Gastrocnemius medialis (tissue), 4 donors: ENCODE results near the gene CLIP2.

Experiments used
- POLR2A ChIP-seq, 2 donors: fragments of 450-650 bp; IDR thresholded peaks; one replicate each; pipeline ENCODE4 v1.6.1; 2017; ENCODE audit warnings: antibody characterized with exemption in 2 of 2, mild to moderate bottlenecking in 2 of 2, moderate library complexity in 2 of 2
- TF ChIP-seq, protein P1 (sequence below), 5 experiments: fragments of 450-650 bp in 3 of 5; fragments of 200-600 bp in 2 of 5; sonication (generic) in 2 of 5; IDR thresholded peaks in 4 of 5; conservative IDR thresholded peaks in 1 of 5; 1 replicate in 4 of 5; 2 replicates in 1 of 5; pipeline ENCODE4 v1.5.1; 2016 to 2019; ENCODE audit warnings: antibody characterized with exemption in 5 of 5, mild to moderate bottlenecking in 3 of 5, moderate library complexity in 3 of 5

DNA sequence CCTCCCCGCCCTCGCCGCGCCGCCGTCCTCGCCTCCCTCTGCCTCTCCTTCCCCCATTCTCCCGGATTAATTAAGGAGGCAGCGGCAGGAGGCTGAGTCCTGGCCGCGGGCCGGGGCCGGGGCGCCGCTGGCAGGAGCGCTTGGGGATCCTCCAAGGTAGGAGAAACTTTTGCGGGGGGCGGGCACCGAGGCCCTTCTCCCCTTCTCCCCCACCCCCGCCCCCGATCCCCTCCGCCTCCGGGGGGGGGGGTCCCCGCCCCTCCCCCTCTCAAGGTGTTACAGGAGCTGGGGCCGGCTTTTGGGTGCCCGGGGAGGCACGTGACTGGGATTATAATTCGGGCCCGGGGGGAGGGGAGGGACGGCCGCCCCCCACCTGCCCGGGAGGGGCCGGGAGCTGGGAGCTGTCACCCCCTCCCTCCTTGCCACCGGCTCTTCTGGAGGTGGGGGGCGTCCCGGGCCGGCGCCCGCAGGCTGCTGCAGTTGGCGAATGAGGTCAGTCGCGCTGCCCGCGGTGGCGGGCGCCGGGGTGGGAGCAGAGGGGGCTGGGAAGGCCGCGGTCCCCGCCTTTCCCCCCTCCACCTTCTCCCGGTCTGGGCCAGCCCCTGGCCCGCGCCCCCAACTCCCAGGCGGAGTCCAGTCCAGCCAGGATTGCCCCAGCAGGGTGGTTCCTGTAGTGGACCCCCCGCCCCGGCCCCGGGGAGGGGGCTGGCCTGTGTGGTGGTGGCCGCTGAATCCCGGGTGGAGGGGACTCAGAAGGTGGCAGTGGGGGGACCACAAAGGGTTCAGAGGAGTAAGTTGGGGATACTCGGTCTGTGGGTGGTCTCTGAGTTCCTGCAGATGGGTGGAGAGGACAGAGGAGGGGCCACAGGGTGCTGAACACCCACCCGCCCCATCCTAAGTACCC, 165.1 kb downstream of the CLIP2 start:
- TF ChIP-seq, protein P1, sequence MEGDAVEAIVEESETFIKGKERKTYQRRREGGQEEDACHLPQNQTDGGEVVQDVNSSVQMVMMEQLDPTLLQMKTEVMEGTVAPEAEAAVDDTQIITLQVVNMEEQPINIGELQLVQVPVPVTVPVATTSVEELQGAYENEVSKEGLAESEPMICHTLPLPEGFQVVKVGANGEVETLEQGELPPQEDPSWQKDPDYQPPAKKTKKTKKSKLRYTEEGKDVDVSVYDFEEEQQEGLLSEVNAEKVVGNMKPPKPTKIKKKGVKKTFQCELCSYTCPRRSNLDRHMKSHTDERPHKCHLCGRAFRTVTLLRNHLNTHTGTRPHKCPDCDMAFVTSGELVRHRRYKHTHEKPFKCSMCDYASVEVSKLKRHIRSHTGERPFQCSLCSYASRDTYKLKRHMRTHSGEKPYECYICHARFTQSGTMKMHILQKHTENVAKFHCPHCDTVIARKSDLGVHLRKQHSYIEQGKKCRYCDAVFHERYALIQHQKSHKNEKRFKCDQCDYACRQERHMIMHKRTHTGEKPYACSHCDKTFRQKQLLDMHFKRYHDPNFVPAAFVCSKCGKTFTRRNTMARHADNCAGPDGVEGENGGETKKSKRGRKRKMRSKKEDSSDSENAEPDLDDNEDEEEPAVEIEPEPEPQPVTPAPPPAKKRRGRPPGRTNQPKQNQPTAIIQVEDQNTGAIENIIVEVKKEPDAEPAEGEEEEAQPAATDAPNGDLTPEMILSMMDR (IDR thresholded peaks at IDR 0.05 in 4 of 5, conservative IDR thresholded peaks at IDR 0.05 in 1 of 5), result no peak
- TF ChIP-seq POLR2A (IDR thresholded peaks at IDR 0.05), result peak; percentile 61 to 68
